Omental fat pad (tissue), 4 donors: ENCODE results near the gene RAB8A. TPM values are rescaled to one million over a fixed set of nuclear protein-coding genes. Genes with fewer than 3 reads are reported as not detected.

ENCODE experiments used
- ATAC-seq: fragments of 150-250 bp; one replicate; pipeline ENCODE4 v1.9.1; 2016; ENCODE audit warnings: mild to moderate bottlenecking, moderate library complexity; ENCODE audit not compliant: low FRiP score
- DNase-seq: peaks from one replicate; pipeline ENCODE4 v3.0.0-alpha.2; 2019; ENCODE audit warnings: low spot score
- total RNA-seq, 4 donors: library from RNA; depleted of rRNA; stranded (reverse); fragments of >200 nt; gene quantifications; one replicate each; pipeline ENCODE4 v1.1.0, GENCODE V29; 2016
- TF ChIP-seq, protein P1 (sequence below), 3 donors: fragments of 450-650 bp; IDR thresholded peaks; one replicate each; pipeline ENCODE4 v1.5.1; 2016 to 2017; ENCODE audit warnings: antibody characterized with exemption in 3 of 3, mild to moderate bottlenecking in 3 of 3, moderate library complexity in 2 of 3

RAB8A gene
- total RNA-seq, 4 donors from 2014 or later = 32.5 to 51.9 (median 40.0) TPM

- DNase-seq (no peak), ATAC-seq (no peak)
- TF ChIP-seq, protein P1, sequence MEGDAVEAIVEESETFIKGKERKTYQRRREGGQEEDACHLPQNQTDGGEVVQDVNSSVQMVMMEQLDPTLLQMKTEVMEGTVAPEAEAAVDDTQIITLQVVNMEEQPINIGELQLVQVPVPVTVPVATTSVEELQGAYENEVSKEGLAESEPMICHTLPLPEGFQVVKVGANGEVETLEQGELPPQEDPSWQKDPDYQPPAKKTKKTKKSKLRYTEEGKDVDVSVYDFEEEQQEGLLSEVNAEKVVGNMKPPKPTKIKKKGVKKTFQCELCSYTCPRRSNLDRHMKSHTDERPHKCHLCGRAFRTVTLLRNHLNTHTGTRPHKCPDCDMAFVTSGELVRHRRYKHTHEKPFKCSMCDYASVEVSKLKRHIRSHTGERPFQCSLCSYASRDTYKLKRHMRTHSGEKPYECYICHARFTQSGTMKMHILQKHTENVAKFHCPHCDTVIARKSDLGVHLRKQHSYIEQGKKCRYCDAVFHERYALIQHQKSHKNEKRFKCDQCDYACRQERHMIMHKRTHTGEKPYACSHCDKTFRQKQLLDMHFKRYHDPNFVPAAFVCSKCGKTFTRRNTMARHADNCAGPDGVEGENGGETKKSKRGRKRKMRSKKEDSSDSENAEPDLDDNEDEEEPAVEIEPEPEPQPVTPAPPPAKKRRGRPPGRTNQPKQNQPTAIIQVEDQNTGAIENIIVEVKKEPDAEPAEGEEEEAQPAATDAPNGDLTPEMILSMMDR (IDR thresholded peaks at IDR 0.05) = no peak
Observed at GRCh38 chr19:16143399-16144215, 31.9 kb downstream of the RAB8A start, which contains the start of gene HSH2D. TSS of gene HSH2D (plus strand) at chr19:16143685. CDS start at chr19:16148751, 5,066 bp downstream.

GRCh38 chr19:16144216-16144581, 32.5 kb downstream of the RAB8A start:
- DNase-seq (no peak), ATAC-seq (no peak)
- TF ChIP-seq, protein P1 (IDR thresholded peaks at IDR 0.05) = no peak

GRCh38 chr19:16146112-16146511, 34.4 kb downstream of the RAB8A start:
- ATAC-seq (no peak), DNase-seq (no peak)
- TF ChIP-seq, protein P1 (IDR thresholded peaks at IDR 0.05) = no peak

GRCh38 chr19:16148443-16149229, 36.9 kb downstream of the RAB8A start:
- ATAC-seq = no peak
- TF ChIP-seq, protein P1 (IDR thresholded peaks at IDR 0.05) = no peak

GRCh38 chr19:16153582-16154336, 42.1 kb downstream of the RAB8A start:
- TF ChIP-seq, protein P1 (IDR thresholded peaks at IDR 0.05) = no peak
- no peak for ATAC-seq
- no peak for DNase-seq

More at GRCh38 chr19:16148443-16149229, 36.9 kb downstream of the RAB8A start:
- no peak for DNase-seq

GRCh38 chr19:16154557-16154956, 42.9 kb downstream of the RAB8A start:
- TF ChIP-seq, protein P1 (IDR thresholded peaks at IDR 0.05) = no peak
- no peak for ATAC-seq
- DNase-seq = no peak
